Uterus (tissue), 2 donors: Measurements from ENCODE around the gene RBFOX1.

Experiments used
- CTCF ChIP-seq, 4 experiments: fragments of 200-600 bp in 2 of 4; fragments of 450-650 bp in 2 of 4; sonication (generic) in 2 of 4; IDR thresholded peaks; one replicate each; pipeline ENCODE4 v1.5.1; 2016 to 2019; ENCODE audit warnings: antibody characterized with exemption in 4 of 4, mild to moderate bottlenecking in 2 of 4, moderate library complexity in 1 of 4
- POLR2A ChIP-seq, 2 donors: fragments of 450-650 bp; IDR thresholded peaks; one replicate each; pipeline ENCODE4 v1.6.1; 2016; ENCODE audit warnings: antibody characterized with exemption in 2 of 2, mild to moderate bottlenecking in 1 of 2, moderate library complexity in 1 of 2

- no peak for TF ChIP-seq CTCF (IDR thresholded peaks at IDR 0.05)
- no peak for TF ChIP-seq POLR2A (IDR thresholded peaks at IDR 0.05)
These were observed 108.3 kb downstream of the RBFOX1 start for GRCh38 chr16:7440886-7441400.
